Spleen (tissue), 7 donors: ENCODE results near the gene ROGDI.

Experiments used
- POLR2A ChIP-seq, 3 donors: fragments of 450-650 bp; IDR thresholded peaks; one replicate each; pipeline ENCODE4 v1.5.1; 2017; ENCODE audit warnings: antibody characterized with exemption in 3 of 3, mild to moderate bottlenecking in 1 of 3
- TF ChIP-seq, protein P1 (sequence below), 11 experiments: fragments of 200-600 bp in 7 of 11; fragments of 450-650 bp in 4 of 11; sonication (generic) in 4 of 11; IDR thresholded peaks in 8 of 11; conservative IDR thresholded peaks in 3 of 11; 1 replicate in 7 of 11; 2 replicates in 4 of 11; pipeline versions ENCODE4 v1.4.0 to v1.8.0; 2016 to 2021; ENCODE audit warnings: antibody characterized with exemption in 11 of 11, inconsistent platforms in 4 of 11, mild to moderate bottlenecking in 1 of 11
- donor health status: DM: no; HTN: no; CAD: no; lungs with moderate emphysema.
- donor health status: DM: no; HTN: no; CAD: no.
- donor health status: DM: no; HTN: no; CAD: no.

DNA sequence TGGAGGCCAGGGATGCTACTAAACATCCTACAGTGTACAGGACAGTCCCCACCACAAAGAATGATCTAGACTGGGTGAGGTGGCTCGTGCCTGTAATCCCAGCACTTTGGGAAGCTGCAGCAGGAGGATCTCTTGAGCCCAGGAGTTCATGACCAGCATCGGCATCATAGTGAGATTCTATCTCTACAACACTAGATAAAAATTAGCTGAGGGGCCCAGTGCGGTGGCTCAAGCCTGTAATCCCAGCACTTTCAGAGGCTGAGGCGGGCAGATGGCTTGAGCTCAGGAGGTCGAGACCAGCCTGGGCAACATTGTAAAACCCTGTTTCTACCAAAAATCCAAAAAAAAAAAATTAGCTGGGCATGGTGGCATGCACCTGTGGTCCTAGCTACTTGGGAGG is 30.1 kb downstream of the ROGDI start:
- TF ChIP-seq, protein P1, sequence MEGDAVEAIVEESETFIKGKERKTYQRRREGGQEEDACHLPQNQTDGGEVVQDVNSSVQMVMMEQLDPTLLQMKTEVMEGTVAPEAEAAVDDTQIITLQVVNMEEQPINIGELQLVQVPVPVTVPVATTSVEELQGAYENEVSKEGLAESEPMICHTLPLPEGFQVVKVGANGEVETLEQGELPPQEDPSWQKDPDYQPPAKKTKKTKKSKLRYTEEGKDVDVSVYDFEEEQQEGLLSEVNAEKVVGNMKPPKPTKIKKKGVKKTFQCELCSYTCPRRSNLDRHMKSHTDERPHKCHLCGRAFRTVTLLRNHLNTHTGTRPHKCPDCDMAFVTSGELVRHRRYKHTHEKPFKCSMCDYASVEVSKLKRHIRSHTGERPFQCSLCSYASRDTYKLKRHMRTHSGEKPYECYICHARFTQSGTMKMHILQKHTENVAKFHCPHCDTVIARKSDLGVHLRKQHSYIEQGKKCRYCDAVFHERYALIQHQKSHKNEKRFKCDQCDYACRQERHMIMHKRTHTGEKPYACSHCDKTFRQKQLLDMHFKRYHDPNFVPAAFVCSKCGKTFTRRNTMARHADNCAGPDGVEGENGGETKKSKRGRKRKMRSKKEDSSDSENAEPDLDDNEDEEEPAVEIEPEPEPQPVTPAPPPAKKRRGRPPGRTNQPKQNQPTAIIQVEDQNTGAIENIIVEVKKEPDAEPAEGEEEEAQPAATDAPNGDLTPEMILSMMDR (IDR thresholded peaks at IDR 0.05 in 8 of 11, conservative IDR thresholded peaks at IDR 0.05 in 3 of 11), result no peak
- no peak for TF ChIP-seq POLR2A (IDR thresholded peaks at IDR 0.05)
